GM19395 (cell line): Measurements from ENCODE around the gene AP2S1.
"Not testable (repeated sequence)": the region's sequence is repeated elsewhere in the genome, so short reads cannot be mapped to it uniquely, and the experiment has no call there.

ENCODE experiments used
- ATAC-seq: cut with Tn5 transposase; IDR thresholded peaks from one replicate; pipeline ENCODE4 v1.9.1; 2021; ENCODE audit warnings: mild to moderate bottlenecking, moderate library complexity; ENCODE audit not compliant: unreplicated experiment

Gene AP2S1

GRCh38 chr19:46850228-46851203, at the start of gene AP2S1:
Gene AP2S1, minus strand, starts transcription at chr19:46850846. Its CDS starts 80 bp downstream, at chr19:46850766.
- peak; percentile 95 for ATAC-seq

- no peak for ATAC-seq
Measured at GRCh38 chr19:46900341-46900740, 49.7 kb upstream of the AP2S1 start.

GRCh38 chr19:46898731-46899130, 48.1 kb upstream of the AP2S1 start:
- no peak for ATAC-seq

DNA sequence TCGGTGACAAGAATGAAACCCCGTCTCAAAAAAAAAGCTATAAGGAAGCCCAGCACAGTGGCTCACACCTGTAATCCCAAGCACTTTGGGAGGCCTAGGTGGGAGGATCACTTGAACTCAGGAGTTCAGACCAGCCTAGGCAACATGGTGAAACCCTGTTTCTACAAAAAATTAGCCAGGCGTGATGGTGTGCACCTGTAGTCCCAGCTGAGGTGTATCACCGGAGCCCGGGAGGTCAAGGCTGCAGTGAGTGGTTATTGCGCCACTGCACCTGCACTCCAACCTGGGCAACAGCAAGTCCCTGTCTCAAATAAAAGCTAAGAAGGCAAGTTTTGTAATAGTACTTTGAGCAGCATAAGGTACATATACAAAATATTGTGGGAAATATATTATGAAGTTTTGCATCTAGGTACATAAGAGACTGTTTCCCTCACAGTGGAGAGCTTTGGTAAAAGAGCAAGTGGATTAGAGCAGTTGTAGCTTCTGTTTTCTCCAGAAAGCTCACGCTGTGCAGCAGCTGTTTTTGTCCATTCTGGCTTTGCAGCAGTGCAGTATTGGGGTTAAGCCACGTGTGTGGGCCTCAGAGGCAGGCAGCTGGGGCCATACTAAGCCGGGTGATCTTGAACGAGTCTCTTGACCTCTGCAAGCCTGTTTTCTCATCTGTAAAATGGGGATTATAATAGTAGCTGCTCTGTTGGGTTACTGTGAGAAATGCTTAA, 45.6 kb upstream of the AP2S1 start:
- no peak for ATAC-seq

DNA sequence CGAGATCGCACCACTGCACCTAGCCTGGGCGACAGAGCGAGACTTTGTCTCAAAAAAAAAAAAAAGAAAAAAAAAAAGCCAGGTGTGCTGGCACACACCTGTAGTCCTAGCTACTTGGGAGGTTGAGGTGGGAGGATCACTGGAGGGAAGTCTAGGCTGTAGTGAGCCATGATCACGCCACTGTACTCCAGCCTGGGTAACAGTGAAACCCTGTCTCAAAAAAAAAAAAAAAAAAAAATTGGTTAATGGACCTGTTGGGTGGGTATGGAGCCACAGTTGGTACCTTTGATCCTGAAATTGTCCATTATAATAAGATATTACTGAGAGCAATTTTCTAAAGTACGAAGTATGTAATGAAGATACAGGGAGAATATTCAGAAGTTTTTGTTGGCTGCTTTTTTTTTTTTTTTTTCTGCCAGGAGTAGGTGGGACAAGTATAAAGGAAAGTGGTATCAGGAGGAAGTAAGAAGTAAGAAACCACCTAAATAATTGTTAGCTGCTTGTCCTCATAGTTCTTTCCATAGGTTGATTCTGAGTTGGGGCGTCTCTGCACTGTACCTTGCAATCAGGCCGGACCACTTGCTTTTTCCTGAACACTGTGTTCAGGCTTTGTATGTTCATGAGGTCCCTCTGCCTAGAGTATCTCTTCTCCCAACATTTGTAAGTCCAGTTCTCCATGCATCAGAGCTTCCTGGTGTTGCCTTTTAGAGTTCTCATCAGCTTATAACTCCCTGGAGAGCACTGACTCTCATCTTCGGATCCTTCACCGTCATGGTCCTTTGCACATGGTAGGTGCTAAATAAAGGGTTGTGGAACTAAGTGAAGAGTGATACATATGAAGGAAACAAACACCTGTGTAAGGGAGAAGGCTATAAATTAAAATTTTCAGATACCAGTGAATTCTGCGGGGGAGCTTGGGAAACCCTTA, 41.9 kb upstream of the AP2S1 start:
- ATAC-seq: no peak

- ATAC-seq: no peak
Measured at GRCh38 chr19:46890423-46891170, 40.0 kb upstream of the AP2S1 start.

DNA sequence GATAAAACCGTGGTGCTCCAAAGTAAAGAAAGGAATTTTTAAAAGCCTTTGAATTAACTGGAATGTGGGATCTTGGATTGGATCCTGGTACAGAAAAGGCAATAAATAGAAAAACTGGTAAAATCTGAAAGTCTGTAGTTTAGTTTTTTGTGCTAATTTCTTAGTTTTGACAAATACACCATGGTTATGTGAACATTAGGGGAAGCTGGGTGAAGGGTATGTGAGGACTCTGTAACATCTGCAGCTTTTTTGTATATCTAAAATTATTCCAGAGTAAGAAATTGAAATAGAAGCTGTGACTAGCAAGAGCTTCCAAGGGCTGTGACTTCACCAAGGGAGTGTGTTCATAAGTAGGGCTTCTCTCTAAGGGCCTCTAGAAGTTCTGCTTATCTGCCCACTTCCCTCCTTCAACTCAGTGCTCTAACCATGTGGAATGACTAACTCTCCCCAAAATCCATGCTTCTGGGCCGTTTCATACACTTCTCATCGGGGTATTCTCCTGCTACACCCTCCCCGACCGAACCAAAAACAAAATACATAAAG, 36.7 kb upstream of the AP2S1 start:
- no peak for ATAC-seq

DNA sequence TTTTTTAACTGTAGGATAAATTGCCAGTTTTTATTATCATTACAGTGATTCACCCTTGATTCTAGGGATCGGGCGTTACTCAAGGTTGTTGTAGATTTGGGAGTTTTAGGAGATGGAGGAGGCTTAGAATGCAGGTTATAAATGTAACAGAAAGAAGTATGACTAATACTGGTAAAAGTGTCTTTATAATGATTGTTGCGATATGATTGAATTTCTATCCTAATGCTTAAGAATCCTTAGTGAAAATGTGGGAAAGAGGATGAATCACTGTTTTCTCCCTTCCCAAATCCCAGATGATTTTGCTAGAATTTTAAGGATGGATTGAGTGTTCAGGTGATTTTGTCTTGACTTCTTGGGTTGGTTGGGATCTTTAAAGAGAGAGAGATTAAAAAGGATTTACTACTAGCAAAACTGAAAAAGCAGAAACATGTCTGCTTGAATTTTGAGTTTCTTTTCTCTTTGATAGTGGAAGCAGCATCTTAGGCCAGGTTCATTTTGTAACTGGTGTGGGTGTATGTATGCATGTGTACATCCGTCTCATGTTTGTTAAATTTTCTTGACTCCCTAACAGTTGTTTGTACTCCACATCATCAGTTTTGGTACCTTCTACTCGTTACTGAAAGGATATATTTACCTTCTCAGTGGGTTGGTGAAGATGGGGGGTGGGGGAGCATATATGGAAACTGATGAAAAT, 36.0 kb upstream of the AP2S1 start:
- ATAC-seq: no peak

DNA sequence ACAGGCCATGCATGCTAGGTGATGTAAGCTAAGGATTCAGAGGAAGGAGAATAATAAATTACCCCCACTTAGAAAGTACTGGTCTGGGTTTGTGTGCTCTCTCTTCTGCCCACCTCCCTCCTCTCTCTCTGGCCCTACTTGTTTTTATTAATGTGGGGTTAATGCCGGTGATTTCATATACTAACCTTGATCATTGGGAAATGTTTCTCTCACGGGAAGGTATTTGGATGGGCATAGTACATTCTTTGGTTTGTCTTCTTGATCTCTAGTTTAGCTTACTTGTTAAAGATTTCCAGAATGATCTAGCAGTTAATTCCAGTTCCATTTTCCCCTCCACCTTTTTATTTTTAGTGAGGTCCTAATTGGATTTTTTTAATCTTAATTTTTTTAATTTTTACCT, 34.8 kb upstream of the AP2S1 start:
- ATAC-seq: no peak

DNA sequence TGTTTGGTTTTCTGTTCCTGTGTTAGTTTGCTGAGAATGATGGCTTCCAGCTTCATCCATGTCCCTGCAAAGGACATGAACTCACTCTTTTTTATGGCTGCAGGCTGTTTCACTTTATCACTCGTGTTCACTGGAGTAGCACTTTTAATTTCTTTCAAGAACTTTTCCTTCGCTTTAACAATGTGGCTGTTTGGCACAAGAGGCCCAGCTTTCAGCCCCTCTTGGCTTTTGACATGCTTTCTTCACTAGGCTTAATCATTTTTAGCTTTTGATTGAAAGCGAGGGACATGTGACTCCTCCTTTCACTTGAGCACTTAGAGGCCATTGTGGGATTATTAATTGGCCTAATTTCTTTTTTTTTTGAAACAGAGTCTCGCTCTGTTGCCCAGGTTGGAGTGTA, 32.1 kb upstream of the AP2S1 start:
- ATAC-seq: not testable (repeated sequence)

- no peak for ATAC-seq
Measured at GRCh38 chr19:46882034-46882433, 31.4 kb upstream of the AP2S1 start.

- ATAC-seq: no peak
Measured at GRCh38 chr19:46881092-46881491, 30.4 kb upstream of the AP2S1 start.

DNA sequence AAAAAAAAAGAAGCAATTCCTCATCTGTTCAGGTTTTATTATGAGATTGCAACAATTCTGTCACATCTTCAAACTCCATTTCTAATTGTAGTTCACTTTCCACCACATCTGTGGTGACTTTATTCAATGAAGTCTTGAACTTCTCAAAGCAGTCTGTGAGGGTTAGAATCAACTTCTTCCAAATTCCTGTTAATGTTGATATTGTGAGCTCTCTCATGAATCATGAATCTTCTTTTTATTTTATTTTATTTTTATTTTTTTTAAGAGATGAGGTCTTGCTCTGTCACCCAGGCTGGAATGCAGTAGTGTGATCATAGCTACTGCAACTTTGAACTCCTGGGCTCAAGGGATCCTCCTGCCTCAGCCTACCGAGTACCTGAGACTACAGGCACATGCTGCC, 29.8 kb upstream of the AP2S1 start:
- ATAC-seq: no peak

DNA sequence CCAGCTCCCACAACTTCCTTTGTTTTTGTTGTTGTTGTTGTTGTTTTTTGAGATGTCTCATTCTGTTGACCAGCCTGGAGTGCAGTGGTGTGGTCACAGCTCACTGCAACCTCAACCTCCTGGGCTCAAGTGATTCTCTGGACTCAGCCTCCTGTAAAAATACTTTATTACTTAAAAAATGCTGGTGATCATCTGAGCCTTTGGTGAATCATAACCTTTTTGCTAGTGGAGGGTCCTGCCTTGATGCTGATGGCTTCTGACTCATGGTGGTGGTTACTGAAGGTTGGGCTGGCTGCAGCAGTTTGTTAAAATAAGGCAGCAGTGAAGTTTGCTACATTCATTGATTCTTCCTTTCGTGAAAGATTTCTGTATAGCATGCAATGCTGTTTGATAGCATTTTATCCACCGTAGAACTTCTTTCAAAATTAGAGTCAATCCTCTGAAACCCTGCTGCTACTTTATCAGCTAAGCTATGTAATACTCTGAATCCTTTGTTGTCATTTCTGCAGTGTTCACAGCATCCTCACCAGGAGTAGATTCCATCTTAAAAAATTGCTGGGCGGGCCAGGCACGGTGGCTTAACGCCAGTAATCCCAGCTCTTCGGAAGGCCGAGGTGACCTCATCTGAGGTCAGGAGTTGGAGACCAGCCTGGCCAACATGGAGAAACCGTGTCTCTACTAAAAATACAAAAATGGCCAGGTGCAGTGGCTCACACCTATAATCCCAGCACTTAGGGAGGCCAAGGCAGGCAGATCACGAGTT, 28.1 kb upstream of the AP2S1 start:
- no peak for ATAC-seq

- ATAC-seq: no peak
Measured at GRCh38 chr19:46875657-46876056, 25.0 kb upstream of the AP2S1 start.

- no peak for ATAC-seq
Measured at GRCh38 chr19:46875234-46875633, 24.6 kb upstream of the AP2S1 start.

- ATAC-seq: no peak
Measured at GRCh38 chr19:46872967-46873366, 22.3 kb upstream of the AP2S1 start.

DNA sequence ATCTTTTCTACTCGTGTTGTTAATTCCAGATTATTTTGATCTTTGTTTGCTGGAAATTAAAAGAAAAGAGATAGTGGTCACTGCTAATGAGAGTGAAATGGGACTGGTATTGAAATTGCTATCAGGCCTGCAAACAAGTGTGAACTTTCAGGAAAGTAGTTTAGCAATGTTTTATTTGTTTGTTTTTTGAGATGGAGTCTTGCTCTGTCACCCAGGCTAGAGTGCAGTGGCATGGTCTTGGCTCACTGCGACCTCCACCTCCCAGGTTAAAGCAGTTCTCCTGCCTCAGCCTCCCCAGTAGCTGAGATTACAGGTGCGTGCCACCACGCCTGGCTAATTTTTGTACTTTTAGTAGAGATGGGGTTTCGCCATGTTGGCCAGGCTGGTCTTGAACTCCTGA, 20.5 kb upstream of the AP2S1 start:
- not testable (repeated sequence) for ATAC-seq
